ENCODE data around the gene OLFM2. TPM values are rescaled to one million over a fixed set of nuclear protein-coding genes. Genes with fewer than 3 reads are reported as not detected.

The OLFM2 gene
- total RNA-seq, 3 donors from 2014 or later, result 1.4 to 5.7 (median 1.9) TPM

- Histone ChIP-seq H3K4me3 (no peak overlapping the region), H3K4me1 (ENCODE audit: low read depth) (peaks cover 8% of the 10 kb centered on the region), H3K36me3 (ENCODE audit: low read depth) (no peaks in the 10 kb centered on the region), H3K9me3 (peaks cover 4% of the 10 kb centered on the region)
- TF ChIP-seq, protein P1, sequence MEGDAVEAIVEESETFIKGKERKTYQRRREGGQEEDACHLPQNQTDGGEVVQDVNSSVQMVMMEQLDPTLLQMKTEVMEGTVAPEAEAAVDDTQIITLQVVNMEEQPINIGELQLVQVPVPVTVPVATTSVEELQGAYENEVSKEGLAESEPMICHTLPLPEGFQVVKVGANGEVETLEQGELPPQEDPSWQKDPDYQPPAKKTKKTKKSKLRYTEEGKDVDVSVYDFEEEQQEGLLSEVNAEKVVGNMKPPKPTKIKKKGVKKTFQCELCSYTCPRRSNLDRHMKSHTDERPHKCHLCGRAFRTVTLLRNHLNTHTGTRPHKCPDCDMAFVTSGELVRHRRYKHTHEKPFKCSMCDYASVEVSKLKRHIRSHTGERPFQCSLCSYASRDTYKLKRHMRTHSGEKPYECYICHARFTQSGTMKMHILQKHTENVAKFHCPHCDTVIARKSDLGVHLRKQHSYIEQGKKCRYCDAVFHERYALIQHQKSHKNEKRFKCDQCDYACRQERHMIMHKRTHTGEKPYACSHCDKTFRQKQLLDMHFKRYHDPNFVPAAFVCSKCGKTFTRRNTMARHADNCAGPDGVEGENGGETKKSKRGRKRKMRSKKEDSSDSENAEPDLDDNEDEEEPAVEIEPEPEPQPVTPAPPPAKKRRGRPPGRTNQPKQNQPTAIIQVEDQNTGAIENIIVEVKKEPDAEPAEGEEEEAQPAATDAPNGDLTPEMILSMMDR (IDR thresholded peaks at IDR 0.05), result no peak
- intact Hi-C loops (cut with DNase I, micrococcal nuclease), result no loop called here
- DNase-seq (no peak), ATAC-seq (no peak)
Observed at GRCh38 chr19:9839415-9839814, 96.9 kb downstream of the OLFM2 start.

GRCh38 chr19:9838324-9838723 lies 98.0 kb downstream of the OLFM2 start:
- TF ChIP-seq, protein P1 (IDR thresholded peaks at IDR 0.05), result no peak
- Histone ChIP-seq H3K4me1 (ENCODE audit: low read depth) (peaks cover 8% of the 10 kb centered on the region), H3K4me3 (no peak overlapping the region), H3K9me3 (no peaks in the 10 kb centered on the region), H3K36me3 (ENCODE audit: low read depth) (no peaks in the 10 kb centered on the region)
- no peak for ATAC-seq
- DNase-seq, result no peak
- intact Hi-C loops (cut with DNase I, micrococcal nuclease), result no loop called here

GRCh38 chr19:9836021-9836420 lies 100.3 kb downstream of the OLFM2 start:
- intact Hi-C loops (cut with DNase I, micrococcal nuclease), result no loop called here
- no peak for DNase-seq
- Histone ChIP-seq H3K4me3 (no peak overlapping the region), H3K9me3 (no peaks in the 10 kb centered on the region), H3K36me3 (ENCODE audit: low read depth) (no peaks in the 10 kb centered on the region), H3K4me1 (ENCODE audit: low read depth) (peaks cover 8% of the 10 kb centered on the region)
- TF ChIP-seq, protein P1 (IDR thresholded peaks at IDR 0.05), result no peak
- no peak for ATAC-seq

DNA sequence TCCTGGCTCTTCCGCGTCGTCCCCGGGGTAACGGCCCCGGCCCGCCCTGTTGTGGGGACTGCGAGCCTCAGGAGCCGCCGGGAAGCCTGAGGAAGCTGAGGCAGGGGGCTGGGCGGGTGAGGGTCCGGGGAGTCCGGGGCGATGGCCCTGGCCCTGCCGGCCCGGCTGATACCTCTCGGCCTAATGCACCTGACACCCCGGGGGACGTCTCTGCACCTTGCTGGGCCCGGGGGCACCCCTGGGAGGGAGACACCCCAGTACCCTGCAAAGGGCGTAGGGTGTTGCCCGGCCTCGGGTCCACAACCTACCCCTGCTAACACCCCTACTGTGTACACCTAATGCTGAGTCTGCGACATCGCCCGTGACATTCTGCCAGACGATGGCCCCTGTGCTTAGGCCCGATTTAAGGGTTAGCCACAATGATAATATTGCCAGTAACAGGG lies 100.8 kb downstream of the OLFM2 start:
- DNase-seq (no peak), ATAC-seq (peak; percentile 12)
- intact Hi-C loops (cut with DNase I, micrococcal nuclease), result no loop called here
- no peaks in the 10 kb centered on the region for H3K9me3 ChIP-seq
- H3K4me3 ChIP-seq, result peak overlapping the region; percentile 99
- TF ChIP-seq, protein P1 (IDR thresholded peaks at IDR 0.05), result no peak
- peaks cover 8% of the 10 kb centered on the region for H3K4me1 ChIP-seq (ENCODE audit: low read depth)
- no peaks in the 10 kb centered on the region for H3K36me3 ChIP-seq (ENCODE audit: low read depth)

DNA sequence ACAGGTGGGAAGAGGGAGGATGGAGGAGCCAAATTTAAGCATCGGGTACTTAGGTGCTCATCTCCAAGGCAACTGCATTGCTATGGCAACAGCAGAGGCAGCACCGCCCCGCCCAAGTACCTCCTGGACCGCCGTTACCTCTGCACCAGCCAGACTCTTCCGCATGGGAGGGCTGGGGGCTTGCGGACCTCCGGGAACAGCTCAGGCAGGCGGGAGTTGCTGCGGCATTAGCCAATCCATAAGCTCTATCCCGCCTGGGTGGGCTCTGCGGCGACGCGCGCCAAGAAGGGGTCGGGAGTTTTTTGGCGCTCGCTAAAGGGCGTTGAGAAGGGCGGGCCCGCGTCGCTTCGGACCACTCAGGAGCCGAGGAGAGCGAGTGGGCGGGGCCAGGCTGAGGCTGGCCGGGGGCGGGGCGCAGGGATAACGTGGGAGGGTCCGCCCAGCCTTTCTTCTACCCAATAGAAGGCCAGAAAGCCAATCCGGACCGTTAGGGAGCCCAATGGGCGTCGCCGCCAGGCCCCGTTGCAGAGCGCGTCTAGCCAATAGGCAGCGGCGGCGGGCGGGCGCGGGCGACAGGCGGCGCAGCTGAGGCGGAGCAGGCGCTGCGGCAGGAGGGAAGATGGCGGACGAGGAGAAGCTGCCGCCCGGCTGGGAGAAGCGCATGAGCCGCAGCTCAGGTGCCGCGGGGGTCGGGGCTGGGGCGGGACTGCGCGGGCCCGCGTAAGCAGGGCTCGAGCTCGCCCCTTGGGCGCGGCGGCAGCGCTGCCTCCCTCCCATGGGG lies 101.4 kb downstream of the OLFM2 start, which contains the start of gene PIN1:
TSS of gene PIN1 (plus strand) at position 593 of the 781 bp plus-strand sequence. CDS start at position 620, 27 bp downstream.
- TF ChIP-seq, protein P1 (IDR thresholded peaks at IDR 0.05), result peak; percentile 88
- Histone ChIP-seq H3K4me1 (ENCODE audit: low read depth) (peaks cover 8% of the 10 kb centered on the region), H3K4me3 (peak within 1 kb of the TSS; percentile 99), H3K9me3 (no peaks in the 10 kb centered on the region), H3K36me3 (ENCODE audit: low read depth) (no peaks in the 10 kb centered on the region)
- peak; percentile 99 to 100 (median 100) for DNase-seq
- intact Hi-C loops (cut with DNase I, micrococcal nuclease), result no loop called here
- peak; percentile 99 for ATAC-seq

All from mucosa of descending colon (tissue), 3 donors.